HG03139 (cell line): Measurements from ENCODE around the gene TCL1A.
A peak's percentile ranks its signal among the peaks of the same experiment; 100 is the strongest.
"Not testable (repeated sequence)": the region's sequence is repeated elsewhere in the genome, so short reads cannot be mapped to it uniquely, and the experiment has no call there.

Experiments used
- ATAC-seq: cut with Tn5 transposase; IDR thresholded peaks from one replicate; pipeline ENCODE4 v1.9.1; 2021; ENCODE audit not compliant: unreplicated experiment

The TCL1A gene

GRCh38 chr14:95679148-95679815 lies 34.6 kb downstream of the TCL1A start:
- ATAC-seq = no peak

GRCh38 chr14:95677179-95677835 lies 36.6 kb downstream of the TCL1A start:
- ATAC-seq = no peak

- ATAC-seq = no peak
These were observed 38.4 kb downstream of the TCL1A start for GRCh38 chr14:95675486-95675885.

- ATAC-seq = no peak
These were observed 39.3 kb downstream of the TCL1A start for GRCh38 chr14:95674613-95675012.

- ATAC-seq = no peak
These were observed 45.6 kb downstream of the TCL1A start for GRCh38 chr14:95668235-95668772.

DNA sequence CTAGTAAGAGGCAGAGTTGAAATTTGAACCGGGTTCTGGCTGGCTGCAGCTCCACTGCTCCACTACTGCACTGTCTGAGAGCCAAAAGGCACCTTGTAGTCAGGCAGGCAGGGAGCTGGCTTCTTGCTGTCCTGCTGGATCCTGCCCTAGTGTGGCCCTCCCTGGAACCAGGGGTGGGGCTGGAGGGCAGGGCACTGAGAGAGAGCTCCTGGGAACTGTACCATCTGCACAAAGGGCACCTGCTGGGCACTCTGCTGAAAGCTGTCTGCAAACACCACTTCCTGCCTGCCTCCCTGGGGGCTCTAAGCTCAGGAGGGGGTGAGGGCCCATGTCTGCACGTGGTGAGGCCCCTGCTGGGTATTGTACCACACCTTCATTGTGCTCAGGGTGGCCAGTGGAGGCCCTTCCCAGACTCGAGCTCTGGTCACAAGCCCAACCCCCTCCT lies 46.7 kb downstream of the TCL1A start:
- no peak for ATAC-seq

GRCh38 chr14:95666450-95666849 lies 47.5 kb downstream of the TCL1A start:
- no peak for ATAC-seq

DNA sequence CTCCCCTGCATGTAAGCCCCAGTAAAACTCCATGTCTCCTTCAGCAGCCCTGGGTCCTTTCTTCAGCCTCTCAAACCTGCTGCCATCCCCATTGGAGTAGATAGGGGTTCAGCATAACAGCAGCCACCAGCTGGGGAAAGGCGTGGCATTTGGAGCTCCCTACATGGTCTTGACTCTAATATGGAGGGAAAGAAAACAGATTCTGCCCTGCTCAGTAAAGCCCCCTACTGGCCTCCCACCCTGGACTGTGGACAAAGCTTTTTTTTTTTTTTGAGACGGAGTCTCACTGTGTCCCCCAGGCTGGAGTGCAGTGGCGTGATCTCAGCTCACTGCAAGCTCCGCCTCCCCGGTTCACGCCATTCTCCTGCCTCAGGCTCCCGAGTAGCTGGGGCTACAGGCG lies 48.4 kb downstream of the TCL1A start:
- not testable (repeated sequence) for ATAC-seq

GRCh38 chr14:95664546-95664945 lies 49.4 kb downstream of the TCL1A start:
- ATAC-seq = peak; percentile 24

DNA sequence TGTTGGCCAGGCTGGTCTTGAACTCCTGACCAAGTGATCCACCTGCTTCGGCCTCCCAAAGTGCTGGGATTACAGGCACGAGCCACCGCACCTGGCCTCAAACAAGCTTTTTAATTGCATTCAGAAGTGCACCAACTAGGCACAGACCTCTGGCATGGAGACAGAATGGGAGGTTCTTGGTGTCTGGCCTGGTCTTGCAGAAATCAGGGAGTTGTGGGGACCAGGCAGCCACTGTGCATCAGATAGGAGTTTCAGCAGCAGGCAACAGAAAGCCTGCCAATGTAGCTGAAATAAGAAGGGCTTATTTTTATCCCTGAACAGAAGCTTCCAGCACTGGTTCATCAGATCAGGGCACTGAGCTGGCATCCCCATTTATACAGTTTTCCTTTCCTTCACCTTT lies 49.9 kb downstream of the TCL1A start:
- ATAC-seq = no peak

- no peak for ATAC-seq
These were observed 50.6 kb downstream of the TCL1A start for GRCh38 chr14:95663226-95663797.

DNA sequence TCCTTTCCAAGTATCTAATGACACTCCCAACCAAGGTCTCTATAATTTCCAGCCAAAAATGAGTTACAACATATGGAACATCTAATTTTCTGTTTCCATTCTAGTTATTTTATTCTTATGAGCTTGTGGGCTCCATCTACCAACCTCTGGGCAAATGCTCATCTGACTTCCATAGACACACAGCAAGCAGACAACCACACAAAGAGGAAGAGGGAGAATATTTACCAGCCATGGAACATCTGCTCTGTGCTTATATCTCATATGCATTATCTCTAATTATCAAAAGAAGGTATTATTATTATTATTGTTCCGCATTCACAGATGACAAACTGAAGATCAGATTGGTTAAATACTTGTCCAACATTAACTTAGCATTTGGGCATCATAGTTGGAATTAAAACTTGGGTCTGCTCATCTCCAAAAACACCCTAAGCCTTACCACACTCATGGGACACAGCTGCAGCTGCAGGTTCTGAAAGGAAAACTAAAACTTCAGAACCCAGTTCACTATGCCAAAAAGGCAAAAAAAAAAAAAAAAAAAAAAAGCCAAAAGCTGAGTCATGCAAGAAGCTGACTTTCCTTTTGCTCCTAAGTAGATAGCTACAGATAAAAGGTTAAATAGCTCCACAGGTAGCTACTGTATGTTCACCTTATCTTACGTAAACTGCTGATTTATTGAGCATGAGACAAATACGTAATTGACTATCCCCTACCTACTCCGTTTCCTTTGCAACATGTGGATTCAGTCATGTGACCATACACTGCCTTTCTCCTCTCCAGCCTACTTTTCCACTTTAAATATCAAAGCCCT lies 51.3 kb downstream of the TCL1A start:
- ATAC-seq = peak; percentile 21

GRCh38 chr14:95660651-95661515 lies 53.0 kb downstream of the TCL1A start:
- no peak for ATAC-seq

DNA sequence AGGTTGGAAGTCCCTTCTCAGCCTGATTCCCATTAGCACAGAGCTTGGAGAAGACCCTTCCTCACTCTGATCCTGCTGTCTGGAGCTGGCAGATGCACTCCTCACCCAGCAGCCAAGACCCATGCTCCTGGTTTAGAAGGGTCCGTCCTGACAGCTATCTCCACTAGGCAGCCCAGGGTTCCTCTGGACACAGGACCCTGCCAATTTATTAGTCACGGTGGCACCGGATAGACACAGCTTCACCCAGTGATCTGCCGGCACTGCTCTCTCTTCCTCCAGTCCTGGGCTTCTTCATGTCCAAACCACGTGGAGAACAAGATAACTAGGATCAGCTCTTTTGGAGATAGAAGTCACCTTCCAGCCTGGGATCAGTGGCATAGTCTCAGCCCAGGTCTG lies 53.9 kb downstream of the TCL1A start:
- ATAC-seq = no peak
